ENCODE measurements around the gene CST11.

DNA sequence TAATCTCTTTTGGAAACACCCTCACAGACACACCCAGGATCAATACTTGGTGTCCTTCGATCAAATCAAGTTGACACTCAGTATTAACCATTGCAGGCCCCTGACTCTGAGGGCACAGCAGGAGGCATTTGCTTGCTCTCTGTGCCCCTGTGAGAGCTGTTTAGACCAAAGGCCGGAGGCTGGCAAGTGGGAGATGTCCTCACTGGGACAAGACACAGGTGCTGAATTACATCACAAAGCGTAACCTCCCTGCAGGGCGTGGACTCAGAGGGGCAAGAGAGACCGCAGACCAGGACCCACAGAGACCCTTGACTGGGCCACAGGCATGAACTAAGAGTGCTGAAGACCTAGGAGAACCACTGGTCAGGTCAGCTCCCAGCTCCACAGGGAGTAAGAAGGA, 38.1 kb upstream of the CST11 start, which contains the start of gene CST8:
- TF ChIP-seq CTCF (IDR thresholded peaks at IDR 0.05; ENCODE audit: low read depth, low read length), result no peak
- TF ChIP-seq POLR2A (IDR thresholded peaks at IDR 0.05; ENCODE audit: extremely low read depth, insufficient read length), result no peak
